HG02798 (cell line): ENCODE measurements around the gene LURAP1L.
"Not testable (repeated sequence)": the region's sequence is repeated elsewhere in the genome, so short reads cannot be mapped to it uniquely, and the experiment has no call there.

ENCODE experiments used
- ATAC-seq: cut with Tn5 transposase; IDR thresholded peaks from one replicate; pipeline ENCODE4 v1.9.1; 2021; ENCODE audit warnings: mild to moderate bottlenecking; ENCODE audit not compliant: unreplicated experiment, poor library complexity

The LURAP1L gene

GRCh38 chr9:12851341-12852090 lies 76.7 kb downstream of the LURAP1L start:
- no peak for ATAC-seq

GRCh38 chr9:12853051-12853450 lies 78.2 kb downstream of the LURAP1L start:
- no peak for ATAC-seq

DNA sequence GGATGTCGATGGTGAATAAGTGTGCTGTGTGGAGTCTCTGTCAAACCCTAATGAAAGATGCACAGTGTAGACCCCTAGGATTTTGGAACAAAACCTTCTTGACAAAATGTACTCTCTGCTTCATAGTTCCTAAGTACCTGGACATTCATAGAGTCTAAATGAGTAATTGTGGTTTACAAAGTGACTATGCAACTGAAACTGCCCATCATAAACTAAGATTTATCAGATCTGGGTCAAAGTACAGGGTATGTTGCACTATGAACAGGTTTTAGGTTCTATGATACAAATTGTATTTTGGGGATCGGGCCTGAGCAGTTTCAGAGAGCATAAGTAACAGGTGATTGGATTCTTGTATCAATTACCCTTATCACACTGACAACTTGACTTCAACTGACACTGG lies 79.4 kb downstream of the LURAP1L start:
- peak; percentile 29 for ATAC-seq

- ATAC-seq: no peak
Observed at GRCh38 chr9:12855066-12855465, 80.2 kb downstream of the LURAP1L start.

DNA sequence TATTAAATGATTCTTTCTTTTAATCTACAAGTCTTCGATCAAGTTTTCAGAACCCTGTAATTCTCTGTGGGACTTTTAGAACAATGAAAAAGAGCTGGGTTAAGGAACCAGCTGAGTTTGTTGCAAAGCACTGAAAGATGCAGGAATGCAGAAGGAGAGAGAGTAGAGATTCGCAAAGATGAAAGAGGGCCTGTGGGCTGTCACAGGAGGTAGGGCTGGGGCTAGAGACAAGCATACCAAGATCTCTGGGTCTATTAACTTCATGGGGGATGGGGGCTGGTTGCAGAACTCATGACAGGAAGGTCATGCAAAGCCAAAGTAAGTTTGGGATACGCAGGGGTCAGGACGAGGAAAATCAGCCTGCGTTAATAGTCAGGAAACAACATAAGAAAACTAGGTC lies 81.8 kb downstream of the LURAP1L start:
- no peak for ATAC-seq

DNA sequence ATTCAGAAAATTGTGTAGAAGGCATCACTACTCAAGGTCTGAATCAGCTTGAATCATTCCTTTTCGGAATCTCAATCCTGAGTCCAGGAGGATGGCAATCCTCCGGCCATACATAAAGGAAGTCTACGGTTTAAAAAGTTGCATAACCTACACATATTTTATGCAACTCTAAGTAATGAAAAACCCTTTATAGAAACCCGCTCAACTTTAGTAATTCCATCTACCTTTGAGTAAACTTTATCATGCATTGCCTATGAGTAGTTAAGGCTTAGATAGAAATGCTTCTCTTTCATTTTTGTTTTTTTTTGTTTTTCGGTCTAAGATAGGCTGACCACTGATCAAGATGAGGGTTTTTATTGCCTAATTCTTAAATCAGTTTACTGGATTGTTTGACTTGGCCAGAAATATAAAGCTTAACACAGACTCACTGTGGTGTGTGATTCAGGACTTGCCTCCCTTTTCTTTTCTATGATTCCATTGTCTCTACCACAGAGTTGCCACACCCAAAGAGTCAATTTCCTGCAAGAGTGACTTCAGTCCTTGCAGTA lies 85.0 kb downstream of the LURAP1L start:
- ATAC-seq: no peak

DNA sequence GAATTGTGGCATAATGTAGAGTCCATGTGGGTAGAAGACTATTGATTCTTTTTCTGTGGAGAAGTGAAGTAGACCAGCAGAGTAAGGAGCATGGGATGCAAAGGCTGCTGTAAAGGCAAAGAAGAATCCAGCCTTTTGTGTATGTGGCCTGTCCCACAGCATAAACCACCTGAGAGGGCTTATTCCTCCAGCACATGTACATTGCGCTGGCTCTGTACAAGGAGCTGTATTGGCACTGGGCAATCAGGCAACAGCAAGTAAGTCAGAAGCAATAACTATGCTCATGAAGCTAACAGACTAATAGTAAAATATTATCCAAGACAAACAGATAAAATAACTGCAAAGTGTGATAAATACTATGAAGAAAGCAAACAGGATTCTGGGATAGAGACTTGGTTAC lies 86.2 kb downstream of the LURAP1L start:
- no peak for ATAC-seq

DNA sequence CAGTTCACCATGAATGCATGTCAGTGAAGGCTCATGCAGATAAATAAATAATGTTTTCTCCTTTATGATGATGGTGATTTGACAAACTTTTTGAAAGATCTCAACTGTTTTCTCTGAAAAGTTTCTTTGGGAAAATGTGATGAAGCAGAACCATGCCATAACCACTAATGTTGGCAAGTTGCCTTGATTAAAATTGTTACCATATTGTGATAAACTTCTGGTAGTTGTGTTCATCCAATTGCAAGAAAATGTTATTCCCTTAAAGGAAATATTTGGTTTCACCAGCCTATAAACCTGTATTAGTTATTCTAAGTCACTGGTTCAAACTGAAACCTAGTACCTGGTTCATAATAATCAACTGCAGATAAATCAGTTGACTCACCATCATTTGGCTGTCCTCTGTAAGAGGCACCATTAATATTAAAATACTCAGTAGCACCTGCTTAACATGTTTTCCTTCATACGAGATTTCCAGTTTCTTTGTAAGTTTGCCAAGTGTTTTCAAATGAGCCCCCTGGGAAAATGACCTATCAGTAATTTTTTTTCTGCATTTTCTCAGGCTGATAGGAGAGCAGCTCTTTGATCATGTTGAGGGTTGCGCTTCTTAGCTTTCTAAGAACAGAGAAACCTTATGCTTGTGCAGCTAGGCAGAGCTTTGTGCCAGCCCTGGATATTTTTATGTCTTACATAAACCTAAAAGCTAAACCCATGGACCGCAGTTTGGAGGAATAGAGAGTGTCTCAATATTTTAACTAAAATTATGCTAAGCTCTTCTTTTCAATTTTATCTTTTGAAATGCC lies 88.0 kb downstream of the LURAP1L start:
- ATAC-seq: no peak

DNA sequence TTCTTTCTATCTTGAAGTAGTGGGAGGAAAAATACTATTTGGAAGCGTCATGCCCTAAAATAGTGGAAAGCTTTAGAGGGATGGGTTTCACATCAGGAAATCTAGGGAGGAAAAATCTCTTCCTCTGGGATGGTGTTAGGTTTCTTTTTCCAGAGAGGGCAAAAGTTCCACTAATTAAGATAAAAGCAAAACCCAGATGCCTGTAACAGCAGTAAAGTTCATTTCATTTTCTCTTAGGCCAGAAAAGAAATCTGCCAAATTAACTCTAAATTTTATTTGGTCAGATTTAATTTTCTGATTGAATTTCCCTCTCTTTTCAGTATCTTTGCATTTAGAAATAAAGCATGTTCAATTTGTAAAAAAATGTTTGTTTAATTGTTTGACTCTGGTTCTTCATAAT lies 88.8 kb downstream of the LURAP1L start:
- no peak for ATAC-seq

DNA sequence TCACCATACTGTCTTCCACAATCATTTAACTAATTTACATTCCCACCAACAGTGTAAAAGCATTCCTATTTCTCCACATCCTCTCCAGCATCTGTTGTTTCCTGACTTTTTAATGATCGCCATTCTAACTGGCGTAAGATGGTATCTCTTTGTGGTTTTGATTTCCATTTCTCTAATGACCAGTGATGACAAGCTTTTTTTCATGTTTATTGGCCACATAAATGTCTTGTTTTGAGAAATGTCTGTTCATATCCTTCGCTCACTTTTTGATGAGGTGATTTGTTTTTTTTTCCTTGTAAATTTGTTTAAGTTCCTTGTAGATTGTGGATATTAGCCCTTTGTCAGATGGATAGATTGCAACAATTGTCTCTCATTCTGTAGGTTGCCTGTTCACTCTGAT lies 90.6 kb downstream of the LURAP1L start:
- ATAC-seq: not testable (repeated sequence)
